ENCODE data around the gene FBXO2.

- TF ChIP-seq, protein P1, sequence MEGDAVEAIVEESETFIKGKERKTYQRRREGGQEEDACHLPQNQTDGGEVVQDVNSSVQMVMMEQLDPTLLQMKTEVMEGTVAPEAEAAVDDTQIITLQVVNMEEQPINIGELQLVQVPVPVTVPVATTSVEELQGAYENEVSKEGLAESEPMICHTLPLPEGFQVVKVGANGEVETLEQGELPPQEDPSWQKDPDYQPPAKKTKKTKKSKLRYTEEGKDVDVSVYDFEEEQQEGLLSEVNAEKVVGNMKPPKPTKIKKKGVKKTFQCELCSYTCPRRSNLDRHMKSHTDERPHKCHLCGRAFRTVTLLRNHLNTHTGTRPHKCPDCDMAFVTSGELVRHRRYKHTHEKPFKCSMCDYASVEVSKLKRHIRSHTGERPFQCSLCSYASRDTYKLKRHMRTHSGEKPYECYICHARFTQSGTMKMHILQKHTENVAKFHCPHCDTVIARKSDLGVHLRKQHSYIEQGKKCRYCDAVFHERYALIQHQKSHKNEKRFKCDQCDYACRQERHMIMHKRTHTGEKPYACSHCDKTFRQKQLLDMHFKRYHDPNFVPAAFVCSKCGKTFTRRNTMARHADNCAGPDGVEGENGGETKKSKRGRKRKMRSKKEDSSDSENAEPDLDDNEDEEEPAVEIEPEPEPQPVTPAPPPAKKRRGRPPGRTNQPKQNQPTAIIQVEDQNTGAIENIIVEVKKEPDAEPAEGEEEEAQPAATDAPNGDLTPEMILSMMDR (IDR thresholded peaks at IDR 0.05) = no peak
- TF ChIP-seq POLR2A (IDR thresholded peaks at IDR 0.05) = no peak
Observed at GRCh38 chr1:11676386-11677103, 22.3 kb upstream of the FBXO2 start.

Measured in upper lobe of left lung (tissue), 4 donors.